NB4 (cell line): Measurements from ENCODE around the gene TMPRSS11D.

Experiments used
- TF ChIP-seq, protein P1 (sequence below): IDR thresholded peaks from 2 replicates; pipeline ENCODE4 v1.6.1; 2011; ENCODE audit warnings: low read depth, low read length
- TF ChIP-seq, protein P2 (sequence below): IDR thresholded peaks from one replicate; pipeline ENCODE4 v1.5.1; 2012; ENCODE audit warnings: low read depth, low read length

DNA sequence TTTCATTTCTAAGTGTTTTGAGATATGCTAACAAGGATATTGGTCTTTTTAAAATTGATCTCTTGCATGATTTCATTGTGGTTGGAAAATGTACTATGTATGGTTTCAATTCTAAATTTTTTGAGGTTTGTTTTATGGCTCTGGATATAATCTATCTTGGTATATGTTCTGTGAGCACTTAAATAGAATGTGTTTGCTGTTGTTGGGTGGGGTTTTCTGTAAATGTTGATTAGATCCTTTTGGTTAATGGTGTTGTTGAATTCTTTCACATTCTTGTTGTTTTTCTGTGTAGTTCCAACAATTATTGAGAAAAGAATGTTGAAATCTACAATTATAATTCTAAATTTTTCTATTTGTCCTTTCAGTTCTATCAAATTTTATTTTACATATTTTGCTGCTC lies 87.0 kb downstream of the TMPRSS11D start:
- TF ChIP-seq, protein P1, sequence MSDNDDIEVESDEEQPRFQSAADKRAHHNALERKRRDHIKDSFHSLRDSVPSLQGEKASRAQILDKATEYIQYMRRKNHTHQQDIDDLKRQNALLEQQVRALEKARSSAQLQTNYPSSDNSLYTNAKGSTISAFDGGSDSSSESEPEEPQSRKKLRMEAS = no peak
- TF ChIP-seq, protein P2, sequence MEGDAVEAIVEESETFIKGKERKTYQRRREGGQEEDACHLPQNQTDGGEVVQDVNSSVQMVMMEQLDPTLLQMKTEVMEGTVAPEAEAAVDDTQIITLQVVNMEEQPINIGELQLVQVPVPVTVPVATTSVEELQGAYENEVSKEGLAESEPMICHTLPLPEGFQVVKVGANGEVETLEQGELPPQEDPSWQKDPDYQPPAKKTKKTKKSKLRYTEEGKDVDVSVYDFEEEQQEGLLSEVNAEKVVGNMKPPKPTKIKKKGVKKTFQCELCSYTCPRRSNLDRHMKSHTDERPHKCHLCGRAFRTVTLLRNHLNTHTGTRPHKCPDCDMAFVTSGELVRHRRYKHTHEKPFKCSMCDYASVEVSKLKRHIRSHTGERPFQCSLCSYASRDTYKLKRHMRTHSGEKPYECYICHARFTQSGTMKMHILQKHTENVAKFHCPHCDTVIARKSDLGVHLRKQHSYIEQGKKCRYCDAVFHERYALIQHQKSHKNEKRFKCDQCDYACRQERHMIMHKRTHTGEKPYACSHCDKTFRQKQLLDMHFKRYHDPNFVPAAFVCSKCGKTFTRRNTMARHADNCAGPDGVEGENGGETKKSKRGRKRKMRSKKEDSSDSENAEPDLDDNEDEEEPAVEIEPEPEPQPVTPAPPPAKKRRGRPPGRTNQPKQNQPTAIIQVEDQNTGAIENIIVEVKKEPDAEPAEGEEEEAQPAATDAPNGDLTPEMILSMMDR = no peak
